ENCODE data around the gene DEUP1.
"Not testable (repeated sequence)": the region's sequence is repeated elsewhere in the genome, so short reads cannot be mapped to it uniquely, and the experiment has no call there.

DEUP1 gene, protein sequence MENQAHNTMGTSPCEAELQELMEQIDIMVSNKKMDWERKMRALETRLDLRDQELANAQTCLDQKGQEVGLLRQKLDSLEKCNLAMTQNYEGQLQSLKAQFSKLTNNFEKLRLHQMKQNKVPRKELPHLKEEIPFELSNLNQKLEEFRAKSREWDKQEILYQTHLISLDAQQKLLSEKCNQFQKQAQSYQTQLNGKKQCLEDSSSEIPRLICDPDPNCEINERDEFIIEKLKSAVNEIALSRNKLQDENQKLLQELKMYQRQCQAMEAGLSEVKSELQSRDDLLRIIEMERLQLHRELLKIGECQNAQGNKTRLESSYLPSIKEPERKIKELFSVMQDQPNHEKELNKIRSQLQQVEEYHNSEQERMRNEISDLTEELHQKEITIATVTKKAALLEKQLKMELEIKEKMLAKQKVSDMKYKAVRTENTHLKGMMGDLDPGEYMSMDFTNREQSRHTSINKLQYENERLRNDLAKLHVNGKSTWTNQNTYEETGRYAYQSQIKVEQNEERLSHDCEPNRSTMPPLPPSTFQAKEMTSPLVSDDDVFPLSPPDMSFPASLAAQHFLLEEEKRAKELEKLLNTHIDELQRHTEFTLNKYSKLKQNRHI

DNA sequence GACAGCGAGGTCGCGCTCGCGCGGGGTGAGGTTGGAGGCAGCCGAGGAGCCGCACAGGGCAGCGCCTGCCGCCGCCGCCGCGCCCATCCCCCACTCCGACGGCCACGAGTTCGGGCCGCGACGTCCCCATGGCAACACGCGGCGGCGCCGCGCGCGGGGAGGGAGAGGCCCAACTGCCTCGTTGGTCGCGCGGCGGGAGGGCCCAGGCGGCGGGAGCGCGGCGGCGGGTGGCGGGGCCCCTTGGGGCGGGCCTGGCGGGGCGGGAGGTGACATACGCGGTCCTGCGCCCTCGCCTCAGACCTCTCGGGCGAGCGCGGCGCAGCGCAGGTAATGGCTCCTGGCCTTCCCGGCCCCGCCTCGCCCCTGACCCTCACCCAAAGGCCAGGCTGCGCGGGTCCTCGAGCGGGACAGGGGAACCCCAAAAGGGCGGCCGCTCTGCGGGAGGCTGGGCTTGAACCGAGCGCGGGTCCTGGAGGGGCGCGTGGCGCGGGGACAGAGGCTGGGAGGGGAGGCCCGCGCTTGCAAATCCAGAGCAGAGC lies at the start of gene DEUP1:
Gene DEUP1, plus strand, starts transcription at position 297 of the 539 bp plus-strand sequence. CDS start 1,518 bp downstream, outside the sequence.
- Mint-ChIP-seq H3K27ac (no peak within 1 kb of the TSS), H3K4me1 (ENCODE audit: low read depth) (peaks cover 7% of the 10 kb centered on the region), H3K27me3 (peaks cover 25% of the 10 kb centered on the region), H3K9me3 (ENCODE audit: low read depth) (no peaks in the 10 kb centered on the region), H3K4me3 (peak within 1 kb of the TSS; percentile 17), H3K36me3 (no peaks in the 10 kb centered on the region)

DNA sequence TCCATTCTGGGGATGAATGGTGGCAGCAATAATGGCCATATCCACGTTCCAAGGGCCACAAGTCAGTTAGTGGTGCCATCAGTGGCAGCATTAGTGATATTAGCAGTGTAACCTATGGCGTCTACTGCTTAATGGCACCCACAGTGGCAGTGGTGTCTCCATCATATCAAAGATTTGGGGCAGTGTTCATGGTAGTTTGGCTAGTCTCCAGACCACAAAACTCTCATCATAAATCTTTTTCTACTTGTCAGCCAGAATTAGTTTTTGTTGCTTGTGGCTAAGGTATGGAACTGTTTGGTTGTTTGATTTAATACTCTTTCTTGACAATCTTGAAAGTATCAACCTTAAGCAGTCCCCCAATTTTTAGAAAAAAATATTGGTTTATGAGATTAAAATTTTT lies 45.1 kb upstream of the DEUP1 start:
- H3K9me3 Mint-ChIP-seq (ENCODE audit: low read depth), result no peaks in the 10 kb centered on the region
- H3K27ac Mint-ChIP-seq, result no peak overlapping the region
- peaks cover 13% of the 10 kb centered on the region for H3K27me3 Mint-ChIP-seq
- H3K36me3 Mint-ChIP-seq, result no peaks in the 10 kb centered on the region
- no peaks in the 10 kb centered on the region for H3K4me1 Mint-ChIP-seq (ENCODE audit: low read depth)
- no peak overlapping the region for H3K4me3 Mint-ChIP-seq

DNA sequence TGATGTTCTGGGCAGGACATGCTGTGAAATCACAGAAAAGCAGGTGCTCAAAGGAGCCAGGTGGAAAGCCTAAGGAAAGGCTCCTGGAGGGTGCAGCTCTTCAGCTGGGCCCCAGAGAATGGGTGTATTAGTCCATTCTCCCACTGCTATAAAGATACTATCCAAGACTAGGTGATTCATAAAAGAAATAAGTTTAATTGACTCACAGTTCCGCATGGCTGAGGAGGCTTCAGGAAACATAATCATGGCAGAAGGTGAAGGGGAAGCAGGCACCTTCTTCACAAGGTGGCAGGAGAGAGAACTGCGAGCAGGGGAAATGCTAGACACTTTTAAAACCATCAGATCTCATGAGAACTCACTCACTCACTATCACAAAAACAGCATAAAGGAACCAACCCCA lies 43.1 kb upstream of the DEUP1 start:
- no peak overlapping the region for H3K27ac Mint-ChIP-seq
- H3K4me3 Mint-ChIP-seq, result no peak overlapping the region
- H3K9me3 Mint-ChIP-seq (ENCODE audit: low read depth), result no peaks in the 10 kb centered on the region
- H3K27me3 Mint-ChIP-seq, result peaks cover 20% of the 10 kb centered on the region
- H3K4me1 Mint-ChIP-seq (ENCODE audit: low read depth), result no peaks in the 10 kb centered on the region
- H3K36me3 Mint-ChIP-seq, result no peaks in the 10 kb centered on the region

DNA sequence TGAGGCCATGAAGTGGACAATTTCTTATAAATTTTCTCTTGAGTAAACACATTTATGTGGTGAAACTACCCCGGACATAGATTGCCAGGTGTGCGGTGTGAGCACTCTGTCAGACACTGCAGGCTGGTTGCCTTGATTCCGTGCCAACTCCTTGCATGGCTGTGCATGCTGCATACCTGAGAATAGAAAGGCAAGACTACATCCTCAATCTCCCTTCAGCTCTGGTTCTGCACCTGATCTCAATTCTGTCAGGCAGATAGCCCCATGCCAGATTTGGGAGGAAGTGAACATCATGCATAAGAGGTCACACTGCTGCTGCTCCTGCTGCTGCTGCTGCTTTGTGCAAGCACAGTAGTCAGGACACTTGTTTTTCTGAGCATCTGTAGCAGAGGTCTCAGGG lies 42.5 kb upstream of the DEUP1 start:
- H3K4me3 Mint-ChIP-seq, result no peak overlapping the region
- H3K9me3 Mint-ChIP-seq (ENCODE audit: low read depth), result no peaks in the 10 kb centered on the region
- peaks cover 22% of the 10 kb centered on the region for H3K27me3 Mint-ChIP-seq
- no peaks in the 10 kb centered on the region for H3K36me3 Mint-ChIP-seq
- no peak overlapping the region for H3K27ac Mint-ChIP-seq
- H3K4me1 Mint-ChIP-seq (ENCODE audit: low read depth), result no peaks in the 10 kb centered on the region

DNA sequence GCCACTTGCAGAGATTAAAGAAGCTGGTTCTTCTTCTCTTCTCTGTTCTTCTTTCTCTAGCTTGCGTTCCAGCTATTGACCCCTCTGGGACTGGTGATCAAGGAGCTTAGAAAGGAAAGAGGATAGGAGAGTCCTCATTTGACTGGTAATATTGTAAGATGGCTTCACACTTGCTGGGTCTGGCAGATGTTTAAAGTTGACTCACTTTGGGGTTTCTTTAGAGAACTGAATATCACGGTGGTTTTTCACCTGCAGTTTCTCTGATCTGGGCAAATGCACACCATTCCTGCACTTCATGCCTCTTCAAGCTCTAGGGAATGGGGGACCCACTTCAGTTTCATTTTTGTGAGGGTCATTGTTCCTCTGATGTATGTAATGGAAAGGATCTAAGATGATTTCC lies 41.8 kb upstream of the DEUP1 start:
- Mint-ChIP-seq H3K27me3 (peaks cover 22% of the 10 kb centered on the region), H3K36me3 (no peaks in the 10 kb centered on the region), H3K9me3 (ENCODE audit: low read depth) (no peaks in the 10 kb centered on the region), H3K4me1 (ENCODE audit: low read depth) (no peaks in the 10 kb centered on the region), H3K4me3 (no peak overlapping the region), H3K27ac (no peak overlapping the region)

DNA sequence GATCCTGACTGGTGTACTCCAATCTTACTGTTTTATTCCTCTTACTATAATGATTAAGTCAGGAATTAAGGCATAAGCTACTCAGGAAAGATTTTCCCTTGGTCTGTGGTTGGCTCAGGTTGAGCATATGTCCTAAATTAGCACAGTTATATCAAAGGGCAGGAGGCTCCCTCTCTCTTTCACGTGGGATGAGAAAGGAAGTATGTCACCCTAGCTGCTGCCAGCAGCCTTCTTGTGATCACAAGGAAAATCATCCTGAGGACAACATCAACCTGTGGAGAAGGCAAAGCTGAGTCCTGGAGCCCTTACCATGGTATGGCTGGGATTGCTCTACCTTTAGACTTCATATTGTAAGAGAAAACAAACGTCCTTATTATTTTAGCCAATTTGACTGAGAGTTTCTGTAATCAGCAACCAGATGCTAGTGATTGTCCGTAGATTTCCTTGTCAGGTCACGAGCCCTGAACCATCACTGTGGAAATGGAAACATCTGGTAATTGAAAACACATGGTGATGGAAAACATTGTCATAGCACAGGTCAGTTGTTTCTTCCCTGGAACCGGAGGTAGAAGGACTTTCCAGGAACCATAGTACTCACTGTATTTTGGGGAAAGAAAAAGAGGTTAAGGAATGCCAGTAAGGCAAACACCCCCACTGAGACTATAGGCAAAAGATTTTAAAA lies 40.6 kb upstream of the DEUP1 start:
- Mint-ChIP-seq H3K4me1 (ENCODE audit: low read depth) (no peaks in the 10 kb centered on the region), H3K4me3 (no peak overlapping the region), H3K9me3 (ENCODE audit: low read depth) (no peaks in the 10 kb centered on the region)

DNA sequence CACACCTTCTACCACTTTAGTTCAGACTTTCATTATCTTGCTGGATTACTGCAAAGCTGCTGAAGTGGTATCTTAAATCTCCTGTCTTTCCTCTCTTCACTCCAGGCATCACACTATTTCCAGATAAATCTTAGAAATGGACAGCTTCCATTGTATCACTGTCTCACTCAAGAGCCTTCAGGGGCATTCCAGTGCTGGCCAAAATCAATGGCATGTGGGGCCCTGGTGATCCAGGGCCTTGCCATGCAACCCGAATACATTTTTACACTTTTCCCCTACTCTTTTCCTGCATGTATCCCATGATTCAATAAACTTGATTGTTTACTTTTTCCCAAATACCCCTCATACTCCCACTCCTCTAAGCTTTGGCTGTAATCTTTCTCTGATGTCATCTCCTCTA lies 39.4 kb upstream of the DEUP1 start:
- Mint-ChIP-seq H3K27me3 (peaks cover 22% of the 10 kb centered on the region), H3K36me3 (no peaks in the 10 kb centered on the region), H3K9me3 (ENCODE audit: low read depth) (no peaks in the 10 kb centered on the region), H3K4me1 (ENCODE audit: low read depth) (no peaks in the 10 kb centered on the region), H3K4me3 (no peak overlapping the region), H3K27ac (no peak overlapping the region)

More for the DNA sequence above, 40.6 kb upstream of the DEUP1 start:
- no peak overlapping the region for H3K27ac Mint-ChIP-seq
- H3K36me3 Mint-ChIP-seq, result no peaks in the 10 kb centered on the region
- H3K27me3 Mint-ChIP-seq, result peaks cover 22% of the 10 kb centered on the region

DNA sequence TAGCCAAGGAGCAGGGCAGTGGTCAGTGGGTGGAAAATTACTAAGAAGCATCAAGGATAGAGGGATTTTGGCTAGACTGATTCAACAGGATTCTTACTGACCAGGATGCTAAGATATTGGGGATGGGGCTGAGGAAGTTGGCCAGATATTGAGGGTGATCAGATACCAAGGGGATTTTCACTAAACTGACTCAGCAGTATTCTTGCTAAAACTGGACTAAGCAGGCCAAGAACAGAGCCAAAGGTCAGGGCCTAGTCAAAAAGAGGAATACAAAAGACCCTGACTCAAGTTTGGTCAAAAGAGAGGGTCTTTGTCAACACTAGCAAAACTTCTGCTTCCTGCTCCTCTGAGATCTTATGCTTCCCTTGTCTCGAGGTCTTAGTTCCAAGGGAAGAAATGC lies 38.6 kb upstream of the DEUP1 start:
- no peak overlapping the region for H3K4me3 Mint-ChIP-seq
- peaks cover 20% of the 10 kb centered on the region for H3K27me3 Mint-ChIP-seq
- H3K9me3 Mint-ChIP-seq (ENCODE audit: low read depth), result no peaks in the 10 kb centered on the region
- no peak overlapping the region for H3K27ac Mint-ChIP-seq
- no peaks in the 10 kb centered on the region for H3K36me3 Mint-ChIP-seq
- H3K4me1 Mint-ChIP-seq (ENCODE audit: low read depth), result no peaks in the 10 kb centered on the region

DNA sequence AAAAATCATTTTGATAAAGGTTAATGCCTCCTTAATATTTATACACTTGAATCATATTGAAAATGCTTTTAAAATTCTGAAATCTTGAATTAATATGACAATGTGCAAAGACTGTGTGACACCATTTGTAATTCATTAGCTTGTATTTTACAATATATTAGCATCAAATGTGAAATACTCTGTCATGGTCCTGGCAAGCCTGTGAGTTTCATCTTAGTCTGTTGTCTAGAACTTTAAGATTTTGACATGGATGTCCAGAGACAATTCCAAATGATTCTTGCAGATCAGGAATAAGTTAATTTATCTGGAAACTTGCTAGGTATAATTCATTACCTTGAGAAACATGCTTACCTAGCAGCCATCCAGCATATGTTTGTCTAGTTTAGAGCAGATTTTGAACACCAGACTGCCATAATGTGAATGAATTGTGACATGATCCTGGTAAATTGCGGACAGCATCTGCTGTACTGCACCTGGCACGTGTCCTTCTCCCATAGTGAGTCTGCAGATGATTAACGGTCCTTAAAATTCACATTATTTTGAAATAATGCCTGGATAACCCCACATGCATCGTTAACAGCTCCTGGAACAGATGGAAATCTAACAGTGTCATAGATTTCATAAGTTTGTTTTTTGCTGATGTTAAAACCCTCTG lies 34.5 kb upstream of the DEUP1 start:
- Mint-ChIP-seq H3K27ac (no peak overlapping the region), H3K4me1 (ENCODE audit: low read depth) (no peaks in the 10 kb centered on the region), H3K4me3 (no peak overlapping the region), H3K27me3 (peaks cover 15% of the 10 kb centered on the region), H3K36me3 (no peaks in the 10 kb centered on the region), H3K9me3 (ENCODE audit: low read depth) (no peaks in the 10 kb centered on the region)

DNA sequence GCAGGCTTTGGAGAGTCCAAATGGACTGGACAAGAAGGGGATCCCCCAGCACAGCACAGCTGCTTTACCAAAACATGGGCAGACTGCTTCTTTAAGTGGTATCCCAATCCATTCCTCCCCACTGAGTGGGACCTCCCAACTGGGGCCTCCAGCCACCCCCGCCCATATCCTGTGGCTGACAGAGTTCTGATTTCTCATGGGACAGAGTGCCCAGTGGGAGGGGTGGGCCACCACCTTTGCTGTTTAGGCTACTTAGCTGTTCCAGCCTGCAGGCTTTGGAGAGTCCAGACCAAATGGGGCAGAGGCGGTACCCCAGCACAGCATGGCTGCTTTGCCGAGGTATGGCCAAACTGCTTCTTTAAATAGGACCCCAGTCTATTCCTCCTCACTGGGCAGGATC lies 26.9 kb upstream of the DEUP1 start:
- Mint-ChIP-seq H3K4me3 (no peak overlapping the region), H3K4me1 (ENCODE audit: low read depth) (no peaks in the 10 kb centered on the region), H3K36me3 (no peaks in the 10 kb centered on the region), H3K9me3 (ENCODE audit: low read depth) (no peaks in the 10 kb centered on the region), H3K27me3 (peaks cover 10% of the 10 kb centered on the region), H3K27ac (no peak overlapping the region)

DNA sequence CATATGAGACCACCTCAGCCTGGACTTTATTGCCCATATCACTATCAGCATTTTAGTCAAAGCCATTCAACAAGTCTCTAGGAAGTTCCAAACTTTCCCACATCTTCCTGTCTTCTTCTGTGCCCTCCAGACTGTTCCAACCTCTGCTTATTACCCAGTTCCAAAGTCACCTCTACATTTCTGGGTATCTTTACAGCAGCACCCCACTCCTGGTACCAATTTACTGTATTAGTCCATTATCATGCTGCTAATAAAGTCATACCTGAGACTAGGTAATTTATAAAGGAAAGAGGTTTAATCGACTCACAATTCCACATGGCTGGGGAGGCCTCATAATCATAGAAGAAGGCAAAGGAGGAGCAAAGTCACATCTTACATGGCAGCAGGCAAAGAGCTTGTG lies 16.1 kb upstream of the DEUP1 start:
- not testable (repeated sequence) for H3K27ac Mint-ChIP-seq; H3K4me1 Mint-ChIP-seq (ENCODE audit: low read depth); H3K4me3 Mint-ChIP-seq; H3K27me3 Mint-ChIP-seq; H3K36me3 Mint-ChIP-seq
- H3K9me3 Mint-ChIP-seq (ENCODE audit: low read depth), result peaks cover 44% of the 10 kb centered on the region

DNA sequence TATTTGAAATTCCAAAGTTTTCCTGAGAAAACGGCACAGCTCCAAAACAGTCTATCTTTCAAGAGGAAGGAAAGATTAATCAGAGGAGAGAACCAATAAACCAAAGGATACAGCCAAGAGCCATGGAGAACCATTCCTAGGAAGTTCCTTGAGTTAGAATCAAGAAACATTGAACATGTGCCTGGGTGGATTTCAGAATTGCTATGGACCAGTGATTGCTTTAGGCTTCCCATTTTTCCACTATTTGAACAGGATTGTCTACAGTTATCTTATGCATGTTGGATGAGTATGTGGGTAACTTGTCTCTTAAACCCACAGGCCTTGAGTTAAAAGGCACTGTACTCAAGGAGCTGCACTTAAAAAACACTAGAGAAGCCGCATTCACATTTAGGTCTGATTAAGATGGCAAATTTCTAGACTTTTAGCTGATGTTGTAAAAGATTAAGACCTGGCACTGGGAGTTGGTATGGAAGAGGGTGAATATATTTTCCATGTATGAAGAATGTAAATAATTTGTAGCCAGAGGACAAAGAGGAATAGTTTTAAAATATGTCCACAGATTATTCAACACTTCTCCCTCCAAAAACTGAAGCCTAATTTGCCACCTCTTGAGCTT lies 11.2 kb upstream of the DEUP1 start:
- peaks cover 10% of the 10 kb centered on the region for H3K27me3 Mint-ChIP-seq
- no peak overlapping the region for H3K4me3 Mint-ChIP-seq
- H3K4me1 Mint-ChIP-seq (ENCODE audit: low read depth), result no peaks in the 10 kb centered on the region
- H3K9me3 Mint-ChIP-seq (ENCODE audit: low read depth), result peaks cover 38% of the 10 kb centered on the region
- no peak overlapping the region for H3K27ac Mint-ChIP-seq
- no peaks in the 10 kb centered on the region for H3K36me3 Mint-ChIP-seq

DNA sequence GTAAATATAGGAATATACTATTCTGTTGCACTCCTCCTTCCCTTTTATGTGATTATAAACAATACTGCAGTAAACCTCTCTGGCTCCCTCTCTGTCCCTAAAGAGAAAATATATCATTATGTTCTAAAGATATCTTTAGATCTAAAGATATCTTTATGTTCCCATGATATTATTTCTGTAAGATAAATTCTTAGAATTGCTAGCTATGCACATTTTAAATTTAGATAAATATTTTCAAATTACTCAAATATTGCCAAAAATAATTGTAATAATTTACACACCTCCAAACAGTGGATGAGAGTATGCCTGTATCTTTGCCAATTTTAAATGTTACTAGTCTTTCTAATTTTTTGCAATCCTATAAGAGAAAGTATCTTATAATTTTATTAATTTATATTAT lies 10.3 kb upstream of the DEUP1 start:
- Mint-ChIP-seq H3K27me3 (peaks cover 12% of the 10 kb centered on the region), H3K9me3 (ENCODE audit: low read depth) (peaks cover 36% of the 10 kb centered on the region), H3K4me3 (no peak overlapping the region), H3K27ac (no peak overlapping the region), H3K4me1 (ENCODE audit: low read depth) (no peaks in the 10 kb centered on the region), H3K36me3 (no peaks in the 10 kb centered on the region)

DNA sequence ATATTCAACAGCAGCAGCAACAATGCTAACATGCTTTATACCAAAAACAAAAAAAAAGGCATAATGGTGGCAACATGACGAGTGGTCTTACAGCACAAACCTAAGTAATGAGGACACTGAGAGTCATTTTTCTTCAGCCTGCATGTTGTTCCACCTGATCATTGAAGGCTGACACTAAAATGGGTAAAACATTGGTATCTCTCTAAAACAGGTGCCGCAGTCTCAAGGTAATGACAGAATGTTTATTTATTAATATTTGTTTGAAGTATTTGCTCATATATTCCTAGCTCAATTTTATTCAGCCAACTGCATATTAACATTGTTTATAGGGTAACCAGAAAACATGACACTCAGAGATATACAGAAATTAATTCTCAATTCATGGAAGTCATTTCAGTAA lies 8.3 kb upstream of the DEUP1 start:
- Mint-ChIP-seq H3K9me3 (ENCODE audit: low read depth) (peaks cover 21% of the 10 kb centered on the region), H3K4me3 (no peak overlapping the region), H3K4me1 (ENCODE audit: low read depth) (no peaks in the 10 kb centered on the region), H3K27ac (no peak overlapping the region), H3K27me3 (peaks cover 6% of the 10 kb centered on the region), H3K36me3 (no peaks in the 10 kb centered on the region)

All from activated naive CD8-positive, alpha-beta T cell (primary cell).